SK-N-SH (cell line): ENCODE measurements around the gene DOK7. TPM values are rescaled to one million over a fixed set of nuclear protein-coding genes. Genes with fewer than 3 reads are reported as not detected.

Source experiments
- CTCF ChIA-PET: fragments of 300-600, 350-600 bp; formaldehyde crosslinking; extraction: SDS; loops from one replicate; lab custom pipeline; 2021; lab: Yijun Ruan, JAX
- POLR2A ChIA-PET: fragments of 350-600 bp; sonication (Branson Sonifier 250); formaldehyde crosslinking; extraction: SDS; loops from one replicate; lab custom pipeline; 2020; ENCODE audit warnings: antibody characterized with exemption, inconsistent platforms; lab: Yijun Ruan, JAX
- DNase-seq: peaks from one replicate; pipeline ENCODE4 v3.0.0; 2012
- H2AFZ ChIP-seq: fragments of 200-600 bp; sonication (generic); 2 replicates; pipeline ENCODE4 v1.8.1; 2016; ENCODE audit warnings: antibody characterized with exemption, mild to moderate bottlenecking, low read depth
- H3F3A ChIP-seq: fragments of 200-600 bp; sonication (generic); replicated peaks from 2 replicates; pipeline ENCODE3; 2016; ENCODE audit warnings: antibody characterized with exemption, mild to moderate bottlenecking; ENCODE audit not compliant: insufficient read depth
- H3K27ac ChIP-seq, 2 experiments: fragments of 200-500 bp in 1 of 2; fragments of 200-600 bp in 1 of 2; sonication (Bioruptor generic) in 1 of 2; sonication (generic), shearing (Covaris generic) in 1 of 2; 2 replicates each; pipeline versions ENCODE4 v1.5.1 to v1.6.1; 2014 to 2016; ENCODE audit warnings: low read depth in 2 of 2, inconsistent platforms in 1 of 2, low read length in 1 of 2, mild to moderate bottlenecking in 1 of 2, mixed read lengths in 1 of 2
- H3K27me3 ChIP-seq: fragments of 200-600 bp; sonication (generic), shearing (Covaris generic); 2 replicates; pipeline ENCODE4 v1.6.1; 2016; ENCODE audit warnings: mixed run types; ENCODE audit not compliant: insufficient read depth
- H3K36me3 ChIP-seq, 2 experiments: fragments of 200-500 bp in 1 of 2; fragments of 200-600 bp in 1 of 2; sonication (Bioruptor generic) in 1 of 2; sonication (generic) in 1 of 2; replicated peaks in 1 of 2; 2 replicates each; pipeline versions ENCODE3 to v1.5.1; 2014 to 2016; ENCODE audit warnings: low read length in 1 of 2, mild to moderate bottlenecking in 1 of 2; ENCODE audit not compliant: insufficient read depth in 2 of 2, control insufficient read depth in 1 of 2
- H3K4me1 ChIP-seq, 2 experiments: fragments of 200-500 bp in 1 of 2; fragments of 200-600 bp in 1 of 2; sonication (Bioruptor generic) in 1 of 2; sonication (generic), shearing (Covaris generic) in 1 of 2; 2 replicates each; pipeline versions ENCODE4 v1.5.1 to v1.6.1; 2014 to 2016; ENCODE audit warnings: low read depth in 1 of 2, low read length in 1 of 2, mixed run types in 1 of 2; ENCODE audit not compliant: insufficient read depth in 2 of 2, control insufficient read depth in 1 of 2
- H3K4me2 ChIP-seq: fragments of 200-600 bp; sonication (generic), shearing (Covaris generic); 2 replicates; pipeline ENCODE4 v1.6.1; 2017; ENCODE audit warnings: mixed run types
- H3K4me3 ChIP-seq, 2 experiments: fragments of 200-500 bp in 1 of 2; fragments of 200-600 bp in 1 of 2; sonication (Bioruptor generic) in 1 of 2; sonication (generic), shearing (Covaris generic) in 1 of 2; 2 replicates each; pipeline versions ENCODE4 v1.5.1 to v1.8.1; 2014 to 2016; ENCODE audit warnings: low read depth in 2 of 2, inconsistent platforms in 1 of 2, low read length in 1 of 2, mild to moderate bottlenecking in 1 of 2, mixed read lengths in 1 of 2, moderate library complexity in 1 of 2
- H3K79me2 ChIP-seq: fragments of 200-600 bp; sonication (generic); 2 replicates; pipeline ENCODE4 v1.8.1; 2017; ENCODE audit warnings: mild to moderate bottlenecking; ENCODE audit not compliant: insufficient read depth
- H3K9ac ChIP-seq: fragments of 200-600 bp; sonication (generic); 2 replicates; pipeline ENCODE4 v1.6.1; 2017; ENCODE audit warnings: mixed run types
- H3K9me2 ChIP-seq: fragments of 200-600 bp; sonication (generic); 2 replicates; pipeline ENCODE4 v1.6.1; 2017; ENCODE audit warnings: mixed run types
- H3K9me3 ChIP-seq: fragments of 200-600 bp; sonication (generic); 2 replicates; pipeline ENCODE4 v1.6.1; 2017; ENCODE audit warnings: mixed run types, mild to moderate bottlenecking, moderate library complexity
- H4K20me1 ChIP-seq: fragments of 200-600 bp; sonication (generic); 2 replicates; pipeline ENCODE4 v1.6.1; 2017; ENCODE audit warnings: mild to moderate bottlenecking, mixed run types; ENCODE audit not compliant: insufficient read depth
- CHD2 ChIP-seq: fragments of 150-350 bp; IDR thresholded peaks from 2 replicates; pipeline ENCODE4 v1.6.1; 2018; ENCODE audit warnings: low read length; ENCODE audit not compliant: partially characterized antibody
- FOSL2 ChIP-seq: IDR thresholded peaks from 2 replicates; pipeline ENCODE4 v1.4.0; 2012; ENCODE audit warnings: low read depth, mild to moderate bottlenecking, moderate library complexity, borderline replicate concordance
- JUND ChIP-seq: IDR thresholded peaks from 2 replicates; pipeline ENCODE4 v1.4.0; 2012
- MXI1 ChIP-seq: IDR thresholded peaks from 2 replicates; pipeline ENCODE4 v1.6.1; 2012; ENCODE audit warnings: mild to moderate bottlenecking, low read depth, low read length, improper control_type of control experiment
- NFIC ChIP-seq: IDR thresholded peaks from 2 replicates; pipeline ENCODE4 v1.4.0; 2012; ENCODE audit warnings: borderline replicate concordance
- NRF1 ChIP-seq: IDR thresholded peaks from 2 replicates; pipeline ENCODE4 v1.6.1; 2012; ENCODE audit warnings: low read depth, mild to moderate bottlenecking, low read length
- POLR2AphosphoS5 ChIP-seq: IDR thresholded peaks from 2 replicates; pipeline ENCODE4 v1.6.1; 2012; ENCODE audit warnings: low read depth, low read length
- RCOR1 ChIP-seq: fragments of 150-350 bp; IDR thresholded peaks from 2 replicates; pipeline ENCODE4 v1.6.1; 2017; ENCODE audit warnings: antibody characterized with exemption, low read length
- SIN3A ChIP-seq: IDR thresholded peaks from 2 replicates; pipeline ENCODE4 v1.6.1; 2012; ENCODE audit warnings: low read depth, mild to moderate bottlenecking, low read length, moderate library complexity, borderline replicate concordance
- SMC3 ChIP-seq: IDR thresholded peaks from 2 replicates; pipeline ENCODE4 v1.6.1; 2012; ENCODE audit warnings: low read depth, low read length, improper control_type of control experiment
- TAF1 ChIP-seq: IDR thresholded peaks from 2 replicates; pipeline ENCODE4 v1.6.1; 2012; ENCODE audit warnings: low read depth, mild to moderate bottlenecking, low read length, moderate library complexity, borderline replicate concordance
- TCF12 ChIP-seq: IDR thresholded peaks from 2 replicates; pipeline ENCODE4 v1.4.0; 2012
- TEAD4 ChIP-seq: IDR thresholded peaks from 2 replicates; pipeline ENCODE4 v1.4.0; 2012; ENCODE audit warnings: mild to moderate bottlenecking, borderline replicate concordance; ENCODE audit not compliant: insufficient read depth
- WGBS: methylation state at CpG from one replicate; pipeline ENCODE4 v1.1.6; 2017; ENCODE audit warnings: low lambda C conversion rate; 5-methylcytosine and 5-hydroxymethylcytosine counted together
- polyA plus RNA-seq, 3 experiments: library from polyadenylated mRNA; depleted of rRNA; stranded (reverse); fragments of >200 nt; gene quantifications; 2 replicates each; pipeline ENCODE4 v1.2.3, GENCODE V29; 2012
- TF ChIP-seq, protein P1 (sequence below): fragments of 150-350 bp; IDR thresholded peaks from 2 replicates; pipeline ENCODE4 v1.6.1; 2016; ENCODE audit warnings: mild to moderate bottlenecking, low read depth, low read length
- TF ChIP-seq, protein P2 (sequence below): IDR thresholded peaks from 2 replicates; pipeline ENCODE4 v1.4.0; 2012; ENCODE audit warnings: low read depth, borderline replicate concordance
- TF ChIP-seq, protein P3 (sequence below): IDR thresholded peaks from 2 replicates; pipeline ENCODE4 v1.4.0; 2012; ENCODE audit warnings: low read depth, borderline replicate concordance

DOK7 gene
- polyA plus RNA-seq, 1 of the 3 experiments (the other 2 are of a cell fraction), result not detected

DNA sequence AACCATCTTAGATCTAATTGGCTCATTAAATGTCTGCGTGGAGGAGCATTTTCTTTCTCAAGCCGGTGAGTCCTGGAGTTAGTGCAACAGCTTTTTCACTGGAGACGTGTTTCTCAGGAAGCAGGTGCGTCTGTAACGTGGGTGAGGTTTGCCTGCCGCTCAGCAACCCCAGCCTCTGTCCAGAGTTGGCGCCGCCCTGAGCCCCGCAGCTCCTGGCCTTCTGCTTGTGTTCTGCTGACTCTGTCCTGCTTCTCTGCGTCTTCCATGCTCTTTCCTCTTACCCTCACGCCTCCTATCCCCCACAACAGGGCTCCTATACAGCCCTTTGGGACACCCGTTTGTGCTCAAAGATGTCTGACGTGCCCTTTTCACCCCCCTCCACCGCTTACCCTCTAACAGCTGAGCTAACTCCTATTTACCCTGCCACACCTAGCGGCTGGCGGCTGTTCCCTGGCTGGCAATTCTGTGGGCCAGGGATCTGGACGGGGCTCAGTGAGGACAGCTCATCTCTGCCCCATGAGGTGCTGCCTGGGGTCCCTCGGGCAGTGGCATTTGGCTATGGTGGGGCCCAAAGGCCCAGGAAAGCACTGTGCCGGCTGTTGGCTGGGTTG is 18.8 kb downstream of the DOK7 start:
- H3K9ac ChIP-seq, result no peak overlapping the region
- no peaks in the 10 kb centered on the region for H3K9me3 ChIP-seq
- H3K27me3 ChIP-seq, result no peaks in the 10 kb centered on the region
- ChIA-PET POLR2A (no interaction called here), CTCF (interaction anchor here (0.7 to 5.8 kb wide), 14 partner anchors 11 to 374 kb away, joined by 3 to 34 read pairs (median 7); no protein-coding TSS in a partner anchor)
- H2AFZ ChIP-seq, result no peak overlapping the region
- no peaks in the 10 kb centered on the region for H3K9me2 ChIP-seq
- H3K4me1 ChIP-seq, result peaks cover 0 to 19% of the 10 kb centered on the region in 2 experiments; a peak in 1 of 4 replicates
- H3K4me2 ChIP-seq, result no peak overlapping the region
- no peak overlapping the region for H3K27ac ChIP-seq
- DNase-seq, result no peak
- no peaks in the 10 kb centered on the region for H4K20me1 ChIP-seq
- H3K4me3 ChIP-seq, result no peak overlapping the region
- H3K36me3 ChIP-seq, result no peaks in the 10 kb centered on the region
- WGBS, result 94% methylated on average over 17 of the region's 19 CpGs
- TF ChIP-seq JUND, result no peak
- no peak for TF ChIP-seq SIN3A
- no peak for TF ChIP-seq TEAD4
- no peak for TF ChIP-seq NRF1
- no peak for TF ChIP-seq TAF1
- TF ChIP-seq, protein P1, sequence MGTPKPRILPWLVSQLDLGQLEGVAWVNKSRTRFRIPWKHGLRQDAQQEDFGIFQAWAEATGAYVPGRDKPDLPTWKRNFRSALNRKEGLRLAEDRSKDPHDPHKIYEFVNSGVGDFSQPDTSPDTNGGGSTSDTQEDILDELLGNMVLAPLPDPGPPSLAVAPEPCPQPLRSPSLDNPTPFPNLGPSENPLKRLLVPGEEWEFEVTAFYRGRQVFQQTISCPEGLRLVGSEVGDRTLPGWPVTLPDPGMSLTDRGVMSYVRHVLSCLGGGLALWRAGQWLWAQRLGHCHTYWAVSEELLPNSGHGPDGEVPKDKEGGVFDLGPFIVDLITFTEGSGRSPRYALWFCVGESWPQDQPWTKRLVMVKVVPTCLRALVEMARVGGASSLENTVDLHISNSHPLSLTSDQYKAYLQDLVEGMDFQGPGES, result no peak
- TF ChIP-seq POLR2AphosphoS5, result no peak
- TF ChIP-seq, protein P2, sequence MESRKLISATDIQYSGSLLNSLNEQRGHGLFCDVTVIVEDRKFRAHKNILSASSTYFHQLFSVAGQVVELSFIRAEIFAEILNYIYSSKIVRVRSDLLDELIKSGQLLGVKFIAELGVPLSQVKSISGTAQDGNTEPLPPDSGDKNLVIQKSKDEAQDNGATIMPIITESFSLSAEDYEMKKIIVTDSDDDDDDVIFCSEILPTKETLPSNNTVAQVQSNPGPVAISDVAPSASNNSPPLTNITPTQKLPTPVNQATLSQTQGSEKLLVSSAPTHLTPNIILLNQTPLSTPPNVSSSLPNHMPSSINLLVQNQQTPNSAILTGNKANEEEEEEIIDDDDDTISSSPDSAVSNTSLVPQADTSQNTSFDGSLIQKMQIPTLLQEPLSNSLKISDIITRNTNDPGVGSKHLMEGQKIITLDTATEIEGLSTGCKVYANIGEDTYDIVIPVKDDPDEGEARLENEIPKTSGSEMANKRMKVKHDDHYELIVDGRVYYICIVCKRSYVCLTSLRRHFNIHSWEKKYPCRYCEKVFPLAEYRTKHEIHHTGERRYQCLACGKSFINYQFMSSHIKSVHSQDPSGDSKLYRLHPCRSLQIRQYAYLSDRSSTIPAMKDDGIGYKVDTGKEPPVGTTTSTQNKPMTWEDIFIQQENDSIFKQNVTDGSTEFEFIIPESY, result no peak
- H3F3A ChIP-seq, result no peaks in the 10 kb centered on the region
- H3K79me2 ChIP-seq, result no peaks in the 10 kb centered on the region

DNA sequence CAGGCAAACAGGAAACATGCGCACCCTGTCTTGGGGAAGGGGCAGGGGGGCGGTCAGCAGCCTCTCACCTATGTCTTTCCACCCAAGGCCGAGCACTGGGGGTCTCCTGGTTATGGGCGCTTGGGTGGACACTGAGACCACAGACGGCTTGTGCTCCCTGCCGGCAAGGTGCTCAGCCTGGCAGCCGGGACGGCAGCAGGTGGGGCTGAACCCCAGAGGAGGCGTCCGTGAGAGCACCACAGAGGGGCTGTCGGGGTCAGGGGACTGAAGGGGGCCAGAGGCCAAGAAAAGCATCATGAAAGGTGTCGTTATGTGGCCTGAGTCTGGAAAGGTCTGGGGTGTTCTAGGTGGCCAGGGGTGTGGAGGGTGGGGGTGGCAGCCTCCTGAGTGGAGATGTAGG is 19.6 kb downstream of the DOK7 start:
- H2AFZ ChIP-seq, result no peak overlapping the region
- no peak for DNase-seq
- H3K9me3 ChIP-seq, result no peaks in the 10 kb centered on the region
- H3K9ac ChIP-seq, result no peak overlapping the region
- H3K27me3 ChIP-seq, result no peaks in the 10 kb centered on the region
- H3K4me2 ChIP-seq, result no peak overlapping the region
- WGBS, result 87% methylated on average over 8 of the region's 12 CpGs
- no peaks in the 10 kb centered on the region for H3F3A ChIP-seq
- ChIA-PET CTCF (interaction anchor here (1.3 to 3.0 kb wide), 2 partner anchors 20 to 136 kb away, joined by 4 to 33 read pairs; partner anchors contain the start of gene DOK7), POLR2A (no interaction called here)
- no peak overlapping the region for H3K27ac ChIP-seq
- H3K79me2 ChIP-seq, result no peaks in the 10 kb centered on the region
- no peak for TF ChIP-seq RCOR1
- no peak for TF ChIP-seq CHD2
- TF ChIP-seq, protein P3, sequence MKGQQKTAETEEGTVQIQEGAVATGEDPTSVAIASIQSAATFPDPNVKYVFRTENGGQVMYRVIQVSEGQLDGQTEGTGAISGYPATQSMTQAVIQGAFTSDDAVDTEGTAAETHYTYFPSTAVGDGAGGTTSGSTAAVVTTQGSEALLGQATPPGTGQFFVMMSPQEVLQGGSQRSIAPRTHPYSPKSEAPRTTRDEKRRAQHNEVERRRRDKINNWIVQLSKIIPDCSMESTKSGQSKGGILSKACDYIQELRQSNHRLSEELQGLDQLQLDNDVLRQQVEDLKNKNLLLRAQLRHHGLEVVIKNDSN, result no peak
- TF ChIP-seq SMC3, result no peak
- TF ChIP-seq TCF12, result no peak
- no peak for TF ChIP-seq MXI1
- no peak for TF ChIP-seq SIN3A
- no peak for TF ChIP-seq FOSL2
- TF ChIP-seq NRF1, result no peak
- TF ChIP-seq NFIC, result no peak
- no peak overlapping the region for H3K4me3 ChIP-seq
- no peaks in the 10 kb centered on the region for H4K20me1 ChIP-seq
- H3K4me1 ChIP-seq, result peaks cover 0 to 19% of the 10 kb centered on the region in 2 experiments; a peak in 1 of 4 replicates
- no peaks in the 10 kb centered on the region for H3K9me2 ChIP-seq
- no peaks in the 10 kb centered on the region for H3K36me3 ChIP-seq
